Measurements from ENCODE around the gene EGLN2.

EGLN2 gene

GRCh38 chr19:40800339-40800996 is 1.5 kb downstream of the EGLN2 start:
- DNase-seq (ENCODE audit: extremely low read depth, low read depth): no peak
- TF ChIP-seq CTCF (IDR thresholded peaks at IDR 0.05; ENCODE audit: low read depth, low read length): no peak

- no peak for DNase-seq (ENCODE audit: extremely low read depth, low read depth)
- no peak for TF ChIP-seq CTCF (IDR thresholded peaks at IDR 0.05; ENCODE audit: low read depth, low read length)
Observed at GRCh38 chr19:40800997-40801377, 2.0 kb downstream of the EGLN2 start.

GRCh38 chr19:40801426-40802299 is 2.7 kb downstream of the EGLN2 start:
- DNase-seq (ENCODE audit: extremely low read depth, low read depth): no peak
- no peak for TF ChIP-seq CTCF (IDR thresholded peaks at IDR 0.05; ENCODE audit: low read depth, low read length)

- TF ChIP-seq CTCF (IDR thresholded peaks at IDR 0.05; ENCODE audit: low read depth, low read length): no peak
- DNase-seq (ENCODE audit: extremely low read depth, low read depth): no peak
Observed at GRCh38 chr19:40802300-40803169, 3.5 kb downstream of the EGLN2 start.

- DNase-seq (ENCODE audit: extremely low read depth, low read depth): no peak
- TF ChIP-seq CTCF (IDR thresholded peaks at IDR 0.05; ENCODE audit: low read depth, low read length): no peak
Observed at GRCh38 chr19:40803170-40803856, 4.3 kb downstream of the EGLN2 start.

- no peak for DNase-seq (ENCODE audit: extremely low read depth, low read depth)
- TF ChIP-seq CTCF (IDR thresholded peaks at IDR 0.05; ENCODE audit: low read depth, low read length): no peak
Observed at GRCh38 chr19:40803857-40804782, 5.1 kb downstream of the EGLN2 start.
